HFFc6 (cell line): Measurements from ENCODE around the gene PCED1A. TPM values are rescaled to one million over a fixed set of nuclear protein-coding genes. Genes with fewer than 3 reads are reported as not detected.

Source experiments
- DNase-seq: peaks from one replicate; pipeline ENCODE4 v3.0.0-alpha.2; 2018
- H3K27ac Mint-ChIP-seq: 2 replicates; pipeline ENCODE4 v1.8.0; 2020; ENCODE audit warnings: mild to moderate bottlenecking, mixed read lengths
- H3K27me3 Mint-ChIP-seq: 2 replicates; pipeline ENCODE4 v1.8.0; 2021; ENCODE audit warnings: mild to moderate bottlenecking, moderate library complexity, mixed read lengths; ENCODE audit not compliant: insufficient read depth
- H3K36me3 Mint-ChIP-seq: 2 replicates; pipeline ENCODE4 v1.8.0; 2021; ENCODE audit warnings: low read depth, mixed read lengths
- H3K4me1 Mint-ChIP-seq: 2 replicates; pipeline ENCODE4 v1.8.0; 2020; ENCODE audit warnings: low read depth, mixed read lengths
- H3K4me3 Mint-ChIP-seq: 2 replicates; pipeline ENCODE4 v1.8.0; 2020; ENCODE audit warnings: mild to moderate bottlenecking, moderate library complexity, mixed read lengths
- H3K9me3 Mint-ChIP-seq: 2 replicates; pipeline ENCODE4 v1.8.0; 2020; ENCODE audit warnings: mild to moderate bottlenecking, mixed read lengths
- total RNA-seq, 6 experiments: library from RNA; stranded (reverse); fragmentation: NEBNext Ultra II Directional; extraction: Animal tissue kit (Norgen Biotek cat#: 25700); gene quantifications; 2 replicates in 1 of 6; 3 replicates in 5 of 6; pipeline ENCODE4 v1.2.3, GENCODE V29; 2021
- TF ChIP-seq, protein P1 (sequence below): fragments of 200-600 bp; sonication (generic); IDR thresholded peaks from 2 replicates; pipeline ENCODE4 v1.5.0; 2021; ENCODE audit warnings: antibody characterized with exemption, mild to moderate bottlenecking

The PCED1A gene
- total RNA-seq, 6 experiments from 2014 or later: 22.0 to 24.8 (median 23.8) TPM

DNA sequence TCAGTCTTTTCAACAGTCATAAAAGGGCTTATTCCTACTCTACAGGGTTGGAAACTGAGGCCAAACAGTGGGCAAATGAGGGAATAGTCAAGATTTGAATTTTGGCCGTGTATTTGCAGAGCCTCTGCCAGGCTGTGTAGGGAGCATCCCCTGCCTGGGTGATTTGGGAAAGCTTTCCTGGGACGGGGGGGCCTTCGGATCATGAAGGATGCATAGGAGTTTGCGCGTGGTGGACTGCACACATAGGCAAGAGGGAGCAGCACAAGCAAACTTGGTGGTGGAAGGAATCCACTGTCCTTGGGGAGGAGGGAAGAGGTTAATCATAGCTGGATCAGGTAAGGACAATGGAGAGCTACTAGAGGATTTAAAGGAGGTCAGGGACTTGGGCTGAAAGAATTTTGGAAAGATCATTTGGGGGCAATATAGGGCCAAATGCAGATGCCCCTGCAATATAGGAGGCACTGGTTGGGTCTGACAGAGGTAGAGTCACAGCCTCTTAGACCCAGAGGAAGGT lies 35.3 kb upstream of the PCED1A start:
- Mint-ChIP-seq H3K9me3 (no peaks in the 10 kb centered on the region), H3K27ac (no peak overlapping the region), H3K27me3 (no peaks in the 10 kb centered on the region; the same call in 1 of the 2 replicates), H3K4me3 (no peak overlapping the region), H3K36me3 (0 out of 2 replicates have a peak, but pooled peaks cover 5% of the 10 kb centered on the region), H3K4me1 (peaks cover 67% of the 10 kb centered on the region)
- no peak for DNase-seq
- TF ChIP-seq, protein P1, sequence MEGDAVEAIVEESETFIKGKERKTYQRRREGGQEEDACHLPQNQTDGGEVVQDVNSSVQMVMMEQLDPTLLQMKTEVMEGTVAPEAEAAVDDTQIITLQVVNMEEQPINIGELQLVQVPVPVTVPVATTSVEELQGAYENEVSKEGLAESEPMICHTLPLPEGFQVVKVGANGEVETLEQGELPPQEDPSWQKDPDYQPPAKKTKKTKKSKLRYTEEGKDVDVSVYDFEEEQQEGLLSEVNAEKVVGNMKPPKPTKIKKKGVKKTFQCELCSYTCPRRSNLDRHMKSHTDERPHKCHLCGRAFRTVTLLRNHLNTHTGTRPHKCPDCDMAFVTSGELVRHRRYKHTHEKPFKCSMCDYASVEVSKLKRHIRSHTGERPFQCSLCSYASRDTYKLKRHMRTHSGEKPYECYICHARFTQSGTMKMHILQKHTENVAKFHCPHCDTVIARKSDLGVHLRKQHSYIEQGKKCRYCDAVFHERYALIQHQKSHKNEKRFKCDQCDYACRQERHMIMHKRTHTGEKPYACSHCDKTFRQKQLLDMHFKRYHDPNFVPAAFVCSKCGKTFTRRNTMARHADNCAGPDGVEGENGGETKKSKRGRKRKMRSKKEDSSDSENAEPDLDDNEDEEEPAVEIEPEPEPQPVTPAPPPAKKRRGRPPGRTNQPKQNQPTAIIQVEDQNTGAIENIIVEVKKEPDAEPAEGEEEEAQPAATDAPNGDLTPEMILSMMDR: no peak

DNA sequence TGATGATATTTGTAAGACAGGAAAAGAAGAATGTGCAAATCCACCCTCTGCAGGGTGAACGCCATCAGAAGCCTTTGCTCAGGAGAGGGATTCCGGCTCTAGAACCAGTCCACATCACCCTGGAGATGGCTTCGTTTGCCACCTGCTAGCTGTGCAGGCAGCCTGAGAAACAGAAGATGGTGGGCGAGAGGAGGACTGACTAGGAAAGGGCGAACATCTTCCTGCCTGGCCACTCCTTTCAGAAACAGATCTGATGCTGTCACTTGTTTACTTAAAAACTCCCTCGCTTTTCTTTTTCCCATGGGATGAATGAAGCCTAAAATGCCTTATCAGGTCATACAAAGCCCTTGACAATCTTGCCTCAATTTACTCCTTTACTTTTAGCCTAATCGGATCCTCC lies 34.0 kb upstream of the PCED1A start:
- H3K4me3 Mint-ChIP-seq: peak overlapping the region; percentile 92
- no peaks in the 10 kb centered on the region; the same call in 1 of the 2 replicates for H3K27me3 Mint-ChIP-seq
- TF ChIP-seq, protein P1: no peak
- 0 out of 2 replicates have a peak, but pooled peaks cover 5% of the 10 kb centered on the region for H3K36me3 Mint-ChIP-seq
- DNase-seq: peak; percentile 4
- H3K27ac Mint-ChIP-seq: peak overlapping the region; percentile 9; the same call in 1 of the 2 replicates
- H3K9me3 Mint-ChIP-seq: no peaks in the 10 kb centered on the region
- H3K4me1 Mint-ChIP-seq: peaks cover 64% of the 10 kb centered on the region

DNA sequence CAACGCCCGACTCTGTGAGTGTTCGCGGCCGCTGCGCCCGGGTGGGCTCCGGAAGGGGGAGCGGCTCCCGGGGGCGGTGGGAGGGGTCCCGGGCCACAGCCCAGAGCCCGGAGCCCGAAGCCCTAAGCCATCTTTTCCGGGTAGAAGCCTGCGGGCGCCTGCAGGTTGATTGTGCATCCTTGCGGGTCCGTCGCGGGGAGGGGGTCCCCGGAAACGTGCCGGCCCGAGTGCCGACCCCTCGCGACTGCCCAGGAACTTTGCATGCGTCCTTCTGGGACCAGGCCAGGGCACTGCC lies 33.2 kb upstream of the PCED1A start:
- peak overlapping the region; percentile 92 for H3K4me3 Mint-ChIP-seq
- TF ChIP-seq, protein P1: no peak
- no peak for DNase-seq
- H3K4me1 Mint-ChIP-seq: peaks cover 63% of the 10 kb centered on the region
- peak overlapping the region; percentile 53; the same call in 1 of the 2 replicates for H3K27ac Mint-ChIP-seq
- H3K36me3 Mint-ChIP-seq: 0 out of 2 replicates have a peak, but pooled peaks cover 5% of the 10 kb centered on the region
- no peaks in the 10 kb centered on the region; the same call in 1 of the 2 replicates for H3K27me3 Mint-ChIP-seq
- no peaks in the 10 kb centered on the region for H3K9me3 Mint-ChIP-seq

DNA sequence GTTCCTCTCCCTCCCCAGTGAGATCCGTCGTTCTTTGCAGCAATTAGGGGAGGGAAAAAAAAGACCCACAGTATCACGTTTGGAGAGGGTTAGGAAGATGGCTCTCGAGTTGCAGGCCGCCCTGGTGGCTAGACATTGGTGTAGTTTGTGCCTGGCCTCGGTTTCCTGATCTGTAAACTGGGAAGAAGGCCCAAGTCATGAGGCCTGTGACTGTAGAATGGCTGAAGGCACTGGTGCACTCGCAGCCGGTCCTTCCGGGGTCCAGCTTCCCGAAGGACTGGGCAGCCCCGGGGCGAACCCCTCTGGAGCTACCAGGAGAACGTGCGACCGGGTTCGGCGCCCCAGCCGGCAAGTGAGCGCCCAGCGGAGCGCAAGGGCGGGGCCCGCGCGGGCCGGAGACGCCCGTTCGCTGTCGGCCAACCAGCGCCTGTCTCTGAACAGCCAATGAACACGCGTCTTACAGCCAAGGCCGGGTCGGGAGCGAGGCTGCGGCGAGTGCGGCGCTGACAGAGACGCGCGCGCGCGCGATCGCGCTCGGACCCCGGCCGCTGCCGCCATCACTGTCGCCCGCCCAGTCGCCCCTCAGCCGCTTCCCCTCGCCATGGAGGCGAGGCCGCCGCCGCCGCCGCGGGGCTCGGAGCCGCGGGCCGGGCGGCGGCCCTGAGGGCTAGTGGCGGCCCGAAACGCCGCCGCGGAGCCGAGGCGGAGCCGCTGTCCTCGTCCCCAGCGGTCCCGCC lies 32.7 kb upstream of the PCED1A start, which contains the start of gene PTPRA:
Gene PTPRA (plus strand): TSS at position 472 of the 737 bp plus-strand sequence. CDS start 90,797 bp downstream, outside the sequence.
- H3K4me1 Mint-ChIP-seq: peaks cover 63% of the 10 kb centered on the region
- TF ChIP-seq, protein P1: no peak
- peak; percentile 86 for DNase-seq
- H3K4me3 Mint-ChIP-seq: peak within 1 kb of the TSS; percentile 92
- 0 out of 2 replicates have a peak, but pooled peaks cover 5% of the 10 kb centered on the region for H3K36me3 Mint-ChIP-seq
- peak within 1 kb of the TSS; percentile 84 for H3K27ac Mint-ChIP-seq
- H3K9me3 Mint-ChIP-seq: no peaks in the 10 kb centered on the region
- H3K27me3 Mint-ChIP-seq: no peaks in the 10 kb centered on the region; the same call in 1 of the 2 replicates

DNA sequence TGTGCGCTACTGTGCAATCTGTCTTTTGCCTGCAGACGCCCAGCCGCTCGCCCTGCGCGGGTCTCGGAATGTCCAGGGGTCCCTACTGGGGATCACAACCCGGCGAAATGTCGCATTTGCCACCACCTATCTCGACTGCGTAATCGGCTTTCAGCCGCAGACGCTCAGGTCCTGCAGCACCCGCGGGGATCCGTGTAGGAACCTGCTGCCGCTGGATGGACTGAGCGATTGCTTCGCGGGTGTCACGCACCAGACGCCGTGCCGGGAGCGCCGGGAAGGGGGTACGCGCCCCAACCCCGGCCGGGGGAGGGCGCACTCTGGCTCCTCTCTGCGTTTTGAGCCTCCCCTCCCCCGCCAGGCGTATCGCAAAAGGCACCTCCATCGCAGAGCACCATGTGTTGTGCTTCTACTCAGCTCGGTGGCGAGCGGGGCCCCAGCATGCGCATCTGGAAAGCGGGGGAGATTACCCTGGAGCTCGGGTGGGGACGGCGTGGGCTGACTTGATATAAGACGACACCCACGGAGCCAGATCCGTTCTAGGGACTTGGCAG lies 32.1 kb upstream of the PCED1A start:
- Mint-ChIP-seq H3K9me3 (no peaks in the 10 kb centered on the region), H3K27ac (peak overlapping the region; percentile 84), H3K27me3 (no peaks in the 10 kb centered on the region; the same call in 1 of the 2 replicates), H3K4me3 (peak overlapping the region; percentile 92), H3K36me3 (0 out of 2 replicates have a peak, but pooled peaks cover 5% of the 10 kb centered on the region), H3K4me1 (peaks cover 67% of the 10 kb centered on the region)
- DNase-seq: peak; percentile 30
- TF ChIP-seq, protein P1: peak; percentile 69
